ENCODE measurements around the gene ATOH7. TPM values are rescaled to one million over a fixed set of nuclear protein-coding genes. Genes with fewer than 3 reads are reported as not detected.

Gene ATOH7
- total RNA-seq, 2 experiments from 2014 or later = 0.21 to 0.57 TPM

DNA sequence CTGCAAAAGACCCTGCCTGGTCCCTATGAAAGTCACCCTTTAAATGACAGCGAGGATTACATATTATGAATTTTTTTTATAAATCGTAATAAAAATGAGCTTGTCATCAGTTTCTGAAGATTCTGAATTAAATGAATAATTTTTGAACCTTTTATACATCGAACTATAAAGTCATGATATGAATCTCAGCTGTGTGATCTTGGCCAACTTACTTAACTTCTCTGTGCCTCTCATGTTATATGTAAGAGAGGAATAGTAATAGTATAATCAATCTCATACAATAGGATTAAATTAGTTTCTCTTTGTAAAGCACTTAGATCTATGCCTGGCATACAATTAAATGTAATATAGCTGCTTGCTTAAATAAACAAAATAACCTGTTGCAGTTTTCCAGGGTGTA lies 5.3 kb upstream of the ATOH7 start:
- ChIA-PET CTCF (ENCODE audit: unreplicated experiment) (no interaction called here), POLR2A (interaction anchor here (0.6 to 1.2 kb wide), 7 partner anchors 10 to 316 kb away, joined by 3 to 4 read pairs (median 3); no protein-coding TSS in a partner anchor)
- no TSS peak for BruUV-seq (replicated peaks)
- no peaks in the 10 kb centered on the region for H3K4me1 ChIP-seq (ENCODE audit: insufficient read depth, low read length, poor library complexity, severe bottlenecking)
- H3K79me2 ChIP-seq (ENCODE audit: insufficient read depth, low read depth, low read length) = no peaks in the 10 kb centered on the region
- no peaks in the 10 kb centered on the region for H3K9me3 ChIP-seq (ENCODE audit: low read length)
- H3K27ac ChIP-seq (ENCODE audit: low read depth, low read length, poor library complexity, severe bottlenecking) = no peak overlapping the region
- H3K4me2 ChIP-seq (ENCODE audit: low read length) = no peak overlapping the region
- H3K4me3 ChIP-seq (ENCODE audit: low read depth, low read length, poor library complexity, severe bottlenecking) = no peak overlapping the region
- no peaks in the 10 kb centered on the region for H3K9me2 ChIP-seq (ENCODE audit: insufficient read depth, low read length)
- no peak for TF ChIP-seq EZH2phosphoT487 (IDR thresholded peaks at IDR 0.05; ENCODE audit: borderline replicate concordance, low read depth, low read length)
- TF ChIP-seq, protein P1, sequence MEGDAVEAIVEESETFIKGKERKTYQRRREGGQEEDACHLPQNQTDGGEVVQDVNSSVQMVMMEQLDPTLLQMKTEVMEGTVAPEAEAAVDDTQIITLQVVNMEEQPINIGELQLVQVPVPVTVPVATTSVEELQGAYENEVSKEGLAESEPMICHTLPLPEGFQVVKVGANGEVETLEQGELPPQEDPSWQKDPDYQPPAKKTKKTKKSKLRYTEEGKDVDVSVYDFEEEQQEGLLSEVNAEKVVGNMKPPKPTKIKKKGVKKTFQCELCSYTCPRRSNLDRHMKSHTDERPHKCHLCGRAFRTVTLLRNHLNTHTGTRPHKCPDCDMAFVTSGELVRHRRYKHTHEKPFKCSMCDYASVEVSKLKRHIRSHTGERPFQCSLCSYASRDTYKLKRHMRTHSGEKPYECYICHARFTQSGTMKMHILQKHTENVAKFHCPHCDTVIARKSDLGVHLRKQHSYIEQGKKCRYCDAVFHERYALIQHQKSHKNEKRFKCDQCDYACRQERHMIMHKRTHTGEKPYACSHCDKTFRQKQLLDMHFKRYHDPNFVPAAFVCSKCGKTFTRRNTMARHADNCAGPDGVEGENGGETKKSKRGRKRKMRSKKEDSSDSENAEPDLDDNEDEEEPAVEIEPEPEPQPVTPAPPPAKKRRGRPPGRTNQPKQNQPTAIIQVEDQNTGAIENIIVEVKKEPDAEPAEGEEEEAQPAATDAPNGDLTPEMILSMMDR (conservative IDR thresholded peaks at IDR 0.05; ENCODE audit: low read length) = no peak
- intact Hi-C loops (cut with micrococcal nuclease; ENCODE audit: unreplicated experiment) = no loop called here
- H2AFZ ChIP-seq (ENCODE audit: low read length) = no peak overlapping the region
- DNase-seq (ENCODE audit: low spot score) = no peak
- no peaks in the 10 kb centered on the region for H3K36me3 ChIP-seq (ENCODE audit: insufficient read depth, low read length)
- no peaks in the 10 kb centered on the region for H4K20me1 ChIP-seq (ENCODE audit: insufficient read depth, low read length)

DNA sequence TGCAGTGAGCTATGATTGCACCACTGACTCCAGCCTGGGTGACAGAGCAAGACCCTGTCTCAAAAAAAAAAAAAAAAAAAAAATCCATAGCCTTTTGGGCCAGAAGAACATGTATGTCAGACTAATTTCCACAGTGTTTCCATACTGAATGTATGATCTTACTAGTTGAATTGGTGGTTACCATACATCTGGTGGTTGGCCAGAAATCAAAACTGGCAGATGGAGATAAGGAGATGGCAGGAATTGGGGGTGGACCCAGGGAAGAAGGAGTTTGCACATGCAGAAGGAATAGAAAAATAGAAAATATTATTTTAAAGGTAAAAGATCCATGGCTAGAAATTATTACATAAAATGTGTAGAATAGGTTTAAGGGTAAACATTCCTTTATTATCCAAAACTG lies 3.7 kb upstream of the ATOH7 start:
- H4K20me1 ChIP-seq (ENCODE audit: insufficient read depth, low read length) = no peaks in the 10 kb centered on the region
- no peaks in the 10 kb centered on the region for H3K36me3 ChIP-seq (ENCODE audit: insufficient read depth, low read length)
- TF ChIP-seq, protein P1 (conservative IDR thresholded peaks at IDR 0.05; ENCODE audit: low read length) = no peak
- no peak for TF ChIP-seq EZH2phosphoT487 (IDR thresholded peaks at IDR 0.05; ENCODE audit: borderline replicate concordance, low read depth, low read length)
- no peak overlapping the region for H3K4me3 ChIP-seq (ENCODE audit: low read depth, low read length, poor library complexity, severe bottlenecking)
- H2AFZ ChIP-seq (ENCODE audit: low read length) = no peak overlapping the region
- H3K4me2 ChIP-seq (ENCODE audit: low read length) = no peak overlapping the region
- H3K27ac ChIP-seq (ENCODE audit: low read depth, low read length, poor library complexity, severe bottlenecking) = no peak overlapping the region
- no peaks in the 10 kb centered on the region for H3K9me2 ChIP-seq (ENCODE audit: insufficient read depth, low read length)
- no TSS peak for BruUV-seq (replicated peaks)
- ChIA-PET CTCF (ENCODE audit: unreplicated experiment) (no interaction called here), POLR2A (interaction anchor here (0.6 to 1.1 kb wide), 3 partner anchors 16 to 99 kb away, joined by 3 to 5 read pairs (median 4); no protein-coding TSS in a partner anchor)
- peaks cover 13% of the 10 kb centered on the region for H3K4me1 ChIP-seq (ENCODE audit: insufficient read depth, low read length, poor library complexity, severe bottlenecking)
- intact Hi-C loops (cut with micrococcal nuclease; ENCODE audit: unreplicated experiment) = no loop called here
- no peaks in the 10 kb centered on the region for H3K9me3 ChIP-seq (ENCODE audit: low read length)
- DNase-seq (ENCODE audit: low spot score) = no peak
- H3K79me2 ChIP-seq (ENCODE audit: insufficient read depth, low read depth, low read length) = no peaks in the 10 kb centered on the region

DNA sequence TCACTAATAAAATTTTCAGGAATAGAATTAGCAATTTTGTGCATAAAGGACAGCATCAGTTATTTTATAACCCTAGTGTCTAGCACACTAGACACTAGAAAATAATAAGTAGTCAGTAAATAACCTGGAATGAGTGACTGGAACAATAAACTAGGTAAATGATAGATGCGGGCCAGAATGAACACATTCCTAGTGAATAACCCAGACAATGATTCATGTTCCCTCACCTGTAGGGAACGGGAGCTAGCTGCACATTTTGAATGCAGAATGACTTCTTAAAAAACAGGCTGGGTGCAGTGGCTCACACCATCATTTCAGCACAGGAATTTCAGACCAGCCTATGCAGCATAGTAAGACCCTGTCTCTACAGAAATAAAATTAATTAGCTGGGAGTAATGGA lies 3.2 kb upstream of the ATOH7 start:
- H3K79me2 ChIP-seq (ENCODE audit: insufficient read depth, low read depth, low read length) = no peaks in the 10 kb centered on the region
- no peaks in the 10 kb centered on the region for H3K9me3 ChIP-seq (ENCODE audit: low read length)
- no peak overlapping the region for H3K4me3 ChIP-seq (ENCODE audit: low read depth, low read length, poor library complexity, severe bottlenecking)
- POLR2A ChIA-PET = interaction anchor here (0.6 to 0.7 kb wide), 2 partner anchors 16 to 33 kb away, joined by 4 to 5 read pairs; no protein-coding TSS in a partner anchor
- no peak overlapping the region for H3K27ac ChIP-seq (ENCODE audit: low read depth, low read length, poor library complexity, severe bottlenecking)
- BruUV-seq (replicated peaks) = no TSS peak
- no peaks in the 10 kb centered on the region for H4K20me1 ChIP-seq (ENCODE audit: insufficient read depth, low read length)
- peaks cover 14% of the 10 kb centered on the region for H3K4me1 ChIP-seq (ENCODE audit: insufficient read depth, low read length, poor library complexity, severe bottlenecking)
- TF ChIP-seq, protein P1 (conservative IDR thresholded peaks at IDR 0.05; ENCODE audit: low read length) = no peak
- TF ChIP-seq EZH2phosphoT487 (IDR thresholded peaks at IDR 0.05; ENCODE audit: borderline replicate concordance, low read depth, low read length) = no peak
- CTCF ChIA-PET (ENCODE audit: unreplicated experiment) = no interaction called here
- no peaks in the 10 kb centered on the region for H3K9me2 ChIP-seq (ENCODE audit: insufficient read depth, low read length)
- H3K4me2 ChIP-seq (ENCODE audit: low read length) = no peak overlapping the region
- no peak overlapping the region for H2AFZ ChIP-seq (ENCODE audit: low read length)
- H3K36me3 ChIP-seq (ENCODE audit: insufficient read depth, low read length) = no peaks in the 10 kb centered on the region
- intact Hi-C loops (cut with micrococcal nuclease; ENCODE audit: unreplicated experiment) = no loop called here
- DNase-seq (ENCODE audit: low spot score) = no peak
